ENCODE measurements around the gene JAG1. TPM values are rescaled to one million over a fixed set of nuclear protein-coding genes. Genes with fewer than 3 reads are reported as not detected.

Gene JAG1
- polyA plus RNA-seq, 1 donor from 2014 or later: 9.0 TPM

GRCh38 chr20:10714236-10714975, 40.6 kb upstream of the JAG1 start:
- Histone ChIP-seq H3K36me3 (ENCODE audit: insufficient read depth, low read length) (no peaks in the 10 kb centered on the region), H3F3A (ENCODE audit: insufficient read depth, low read length, poor library complexity, severe bottlenecking) (no peaks in the 10 kb centered on the region), H3K27me3 (ENCODE audit: insufficient read depth, low read depth, low read length) (no peaks in the 10 kb centered on the region), H3K9ac (ENCODE audit: low read length) (no peak overlapping the region), H4K20me1 (ENCODE audit: insufficient read depth) (no peaks in the 10 kb centered on the region), H3K27ac (ENCODE audit: low read length) (no peak overlapping the region), H2AFZ (ENCODE audit: low read depth, low read length) (no peak overlapping the region), H3K4me2 (ENCODE audit: low read length) (no peak overlapping the region), H3K9me2 (ENCODE audit: insufficient read depth, low read length) (no peaks in the 10 kb centered on the region), H3K4me3 (ENCODE audit: low read length) (no peak overlapping the region), H3K9me3 (ENCODE audit: low read length) (no peaks in the 10 kb centered on the region), H3K79me2 (replicated peaks; ENCODE audit: insufficient read depth, low read length) (no peaks in the 10 kb centered on the region)
- TF ChIP-seq EZH2 (IDR thresholded peaks at IDR 0.05; ENCODE audit: borderline replicate concordance, insufficient read depth, low read length, poor library complexity, severe bottlenecking): no peak
- TF ChIP-seq SMC3 (conservative IDR thresholded peaks at IDR 0.05; ENCODE audit: poor library complexity): no peak
- no peak for TF ChIP-seq EP300 (conservative IDR thresholded peaks at IDR 0.05; ENCODE audit: poor library complexity, severe bottlenecking)
- TF ChIP-seq, protein P1, sequence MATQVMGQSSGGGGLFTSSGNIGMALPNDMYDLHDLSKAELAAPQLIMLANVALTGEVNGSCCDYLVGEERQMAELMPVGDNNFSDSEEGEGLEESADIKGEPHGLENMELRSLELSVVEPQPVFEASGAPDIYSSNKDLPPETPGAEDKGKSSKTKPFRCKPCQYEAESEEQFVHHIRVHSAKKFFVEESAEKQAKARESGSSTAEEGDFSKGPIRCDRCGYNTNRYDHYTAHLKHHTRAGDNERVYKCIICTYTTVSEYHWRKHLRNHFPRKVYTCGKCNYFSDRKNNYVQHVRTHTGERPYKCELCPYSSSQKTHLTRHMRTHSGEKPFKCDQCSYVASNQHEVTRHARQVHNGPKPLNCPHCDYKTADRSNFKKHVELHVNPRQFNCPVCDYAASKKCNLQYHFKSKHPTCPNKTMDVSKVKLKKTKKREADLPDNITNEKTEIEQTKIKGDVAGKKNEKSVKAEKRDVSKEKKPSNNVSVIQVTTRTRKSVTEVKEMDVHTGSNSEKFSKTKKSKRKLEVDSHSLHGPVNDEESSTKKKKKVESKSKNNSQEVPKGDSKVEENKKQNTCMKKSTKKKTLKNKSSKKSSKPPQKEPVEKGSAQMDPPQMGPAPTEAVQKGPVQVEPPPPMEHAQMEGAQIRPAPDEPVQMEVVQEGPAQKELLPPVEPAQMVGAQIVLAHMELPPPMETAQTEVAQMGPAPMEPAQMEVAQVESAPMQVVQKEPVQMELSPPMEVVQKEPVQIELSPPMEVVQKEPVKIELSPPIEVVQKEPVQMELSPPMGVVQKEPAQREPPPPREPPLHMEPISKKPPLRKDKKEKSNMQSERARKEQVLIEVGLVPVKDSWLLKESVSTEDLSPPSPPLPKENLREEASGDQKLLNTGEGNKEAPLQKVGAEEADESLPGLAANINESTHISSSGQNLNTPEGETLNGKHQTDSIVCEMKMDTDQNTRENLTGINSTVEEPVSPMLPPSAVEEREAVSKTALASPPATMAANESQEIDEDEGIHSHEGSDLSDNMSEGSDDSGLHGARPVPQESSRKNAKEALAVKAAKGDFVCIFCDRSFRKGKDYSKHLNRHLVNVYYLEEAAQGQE (IDR thresholded peaks at IDR 0.05; ENCODE audit: borderline replicate concordance): no peak
- no peak for TF ChIP-seq MXI1 (conservative IDR thresholded peaks at IDR 0.05; ENCODE audit: poor library complexity, severe bottlenecking)
- no peak for TF ChIP-seq RAD21 (conservative IDR thresholded peaks at IDR 0.05)
- no peak for TF ChIP-seq TAF1 (IDR thresholded peaks at IDR 0.05; ENCODE audit: low read depth)
- TF ChIP-seq POLR2AphosphoS5 (IDR thresholded peaks at IDR 0.05): no peak
- TF ChIP-seq CTCF (IDR thresholded peaks at IDR 0.05; ENCODE audit: poor library complexity, severe bottlenecking): no peak

DNA sequence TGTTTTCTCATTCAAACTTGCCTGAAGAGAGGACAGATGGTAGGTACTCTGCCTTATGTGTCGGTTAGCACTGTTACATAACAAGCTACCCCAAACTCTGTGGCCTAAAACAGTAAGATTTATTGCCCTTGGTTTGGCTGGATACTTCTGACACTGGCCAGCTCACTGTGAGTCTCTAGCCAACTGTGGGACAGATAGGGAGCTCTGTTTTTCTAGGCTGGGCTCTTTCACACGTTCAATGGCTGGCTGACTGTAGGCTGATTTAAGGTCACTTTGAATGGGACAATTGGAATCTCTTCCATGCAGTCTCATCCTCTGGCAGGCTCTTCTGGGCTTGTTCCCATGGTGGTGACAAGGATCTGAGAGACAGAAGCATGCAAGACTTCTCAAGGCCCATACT, 39.4 kb upstream of the JAG1 start:
- no peaks in the 10 kb centered on the region for H3K27me3 ChIP-seq (ENCODE audit: insufficient read depth, low read depth, low read length)
- no peaks in the 10 kb centered on the region for H3F3A ChIP-seq (ENCODE audit: insufficient read depth, low read length, poor library complexity, severe bottlenecking)
- H3K9ac ChIP-seq (ENCODE audit: low read length): no peak overlapping the region
- H3K9me3 ChIP-seq (ENCODE audit: low read length): no peaks in the 10 kb centered on the region
- no peaks in the 10 kb centered on the region for H4K20me1 ChIP-seq (ENCODE audit: insufficient read depth)
- H3K4me3 ChIP-seq (ENCODE audit: low read length): no peak overlapping the region
- no peak overlapping the region for H2AFZ ChIP-seq (ENCODE audit: low read depth, low read length)
- TF ChIP-seq RAD21 (conservative IDR thresholded peaks at IDR 0.05) (no peak), TAF1 (IDR thresholded peaks at IDR 0.05; ENCODE audit: low read depth) (no peak), EZH2 (IDR thresholded peaks at IDR 0.05; ENCODE audit: borderline replicate concordance, insufficient read depth, low read length, poor library complexity, severe bottlenecking) (no peak), EP300 (conservative IDR thresholded peaks at IDR 0.05; ENCODE audit: poor library complexity, severe bottlenecking) (no peak), MXI1 (conservative IDR thresholded peaks at IDR 0.05; ENCODE audit: poor library complexity, severe bottlenecking) (no peak), SMC3 (conservative IDR thresholded peaks at IDR 0.05; ENCODE audit: poor library complexity) (no peak), POLR2AphosphoS5 (IDR thresholded peaks at IDR 0.05) (no peak), CTCF (IDR thresholded peaks at IDR 0.05; ENCODE audit: poor library complexity, severe bottlenecking) (no peak)
- TF ChIP-seq, protein P1 (IDR thresholded peaks at IDR 0.05; ENCODE audit: borderline replicate concordance): no peak
- no peaks in the 10 kb centered on the region for H3K79me2 ChIP-seq (replicated peaks; ENCODE audit: insufficient read depth, low read length)
- H3K4me2 ChIP-seq (ENCODE audit: low read length): no peak overlapping the region
- no peaks in the 10 kb centered on the region for H3K9me2 ChIP-seq (ENCODE audit: insufficient read depth, low read length)
- no peak overlapping the region for H3K27ac ChIP-seq (ENCODE audit: low read length)
- no peaks in the 10 kb centered on the region for H3K36me3 ChIP-seq (ENCODE audit: insufficient read depth, low read length)

Data from neural cell (in vitro differentiated cells).